Medulla oblongata (tissue), 1 donor: ENCODE results near the gene CAVIN1.
"Not testable (repeated sequence)": the region's sequence is repeated elsewhere in the genome, so short reads cannot be mapped to it uniquely, and the experiment has no call there.

Experiments used
- DNase-seq: peaks from one replicate; pipeline ENCODE4 v3.0.0-alpha.2; 2015; ENCODE audit errors: extremely low spot score

Gene CAVIN1, protein sequence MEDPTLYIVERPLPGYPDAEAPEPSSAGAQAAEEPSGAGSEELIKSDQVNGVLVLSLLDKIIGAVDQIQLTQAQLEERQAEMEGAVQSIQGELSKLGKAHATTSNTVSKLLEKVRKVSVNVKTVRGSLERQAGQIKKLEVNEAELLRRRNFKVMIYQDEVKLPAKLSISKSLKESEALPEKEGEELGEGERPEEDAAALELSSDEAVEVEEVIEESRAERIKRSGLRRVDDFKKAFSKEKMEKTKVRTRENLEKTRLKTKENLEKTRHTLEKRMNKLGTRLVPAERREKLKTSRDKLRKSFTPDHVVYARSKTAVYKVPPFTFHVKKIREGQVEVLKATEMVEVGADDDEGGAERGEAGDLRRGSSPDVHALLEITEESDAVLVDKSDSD

DNA sequence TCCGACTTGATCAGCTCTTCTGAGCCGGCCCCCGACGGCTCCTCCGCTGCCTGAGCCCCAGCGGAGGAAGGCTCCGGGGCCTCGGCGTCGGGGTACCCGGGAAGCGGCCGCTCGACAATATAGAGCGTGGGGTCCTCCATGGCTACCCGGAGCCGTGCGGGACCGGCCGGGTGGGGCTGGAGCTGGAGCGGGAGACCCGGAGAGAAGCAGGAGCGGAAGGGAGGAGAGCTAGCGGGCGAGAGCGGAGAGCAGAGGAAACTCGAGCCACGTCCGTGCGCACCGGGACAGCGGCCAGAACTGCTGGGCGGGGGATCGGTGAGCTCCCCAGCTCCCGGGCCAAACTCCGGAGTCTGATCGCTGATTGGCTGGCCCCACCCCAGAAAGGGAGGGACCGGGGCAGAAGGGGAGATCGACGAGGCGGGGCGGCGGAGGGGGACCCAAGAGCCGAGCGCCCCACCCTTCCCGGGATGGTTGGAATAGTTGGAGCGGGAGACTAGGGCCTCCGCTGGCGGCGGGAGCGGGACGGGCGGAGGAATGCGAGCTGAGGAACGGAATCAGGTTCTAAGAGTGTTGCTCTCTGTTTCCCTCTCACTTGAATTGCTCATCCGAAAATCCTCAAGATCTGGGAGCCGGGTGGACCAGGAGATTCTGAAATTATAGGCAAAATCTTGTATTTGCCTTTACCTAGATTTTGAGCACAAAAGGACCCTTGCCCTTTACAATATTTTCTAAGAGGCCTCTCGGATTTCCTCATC lies at the start of gene CAVIN1:
CAVIN1 (minus strand) TSS at position 299 of the 755 bp plus-strand sequence; CDS start at position 140, 159 bp downstream.
- peak; percentile 91 for DNase-seq

DNA sequence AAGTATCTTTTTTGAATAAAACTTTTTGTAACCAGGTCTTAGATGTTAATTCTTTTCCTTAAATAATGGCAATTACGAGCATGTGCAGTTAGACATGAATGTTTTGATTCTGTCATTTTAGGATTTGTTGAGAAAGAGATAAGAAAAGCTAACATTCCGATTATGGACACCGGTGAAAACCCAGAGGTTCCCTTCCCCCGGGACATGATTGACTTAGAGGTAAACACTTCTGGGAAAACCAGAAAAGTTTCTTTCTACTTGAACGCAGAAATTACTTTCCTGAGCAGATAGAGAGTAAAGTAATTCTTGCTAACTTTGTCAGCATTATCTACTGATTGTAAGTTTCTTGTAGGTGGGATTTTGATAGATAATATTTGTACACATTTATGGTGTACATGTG lies 44.8 kb upstream of the CAVIN1 start:
- DNase-seq, result no peak

DNA sequence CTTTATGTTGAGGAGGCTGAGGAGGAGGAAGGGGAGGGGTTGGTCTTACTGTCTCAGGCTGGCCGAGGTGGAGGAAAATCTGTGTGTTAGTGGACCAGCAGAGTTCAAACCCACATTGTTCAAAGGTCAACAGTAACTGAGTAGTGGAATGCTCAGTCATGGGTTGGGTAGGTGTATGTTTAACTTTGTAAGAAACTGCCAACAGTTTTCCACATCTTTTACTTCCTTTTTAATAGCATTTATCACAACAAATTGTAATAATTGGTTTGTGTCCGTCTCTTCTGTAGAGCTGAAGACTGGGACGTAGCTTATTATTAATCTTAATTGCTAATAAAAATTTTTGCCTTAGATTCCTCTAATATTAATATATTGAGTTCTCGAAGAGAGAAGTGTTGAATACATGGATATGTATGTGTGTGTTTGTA lies 40.9 kb upstream of the CAVIN1 start:
- no peak for DNase-seq

DNA sequence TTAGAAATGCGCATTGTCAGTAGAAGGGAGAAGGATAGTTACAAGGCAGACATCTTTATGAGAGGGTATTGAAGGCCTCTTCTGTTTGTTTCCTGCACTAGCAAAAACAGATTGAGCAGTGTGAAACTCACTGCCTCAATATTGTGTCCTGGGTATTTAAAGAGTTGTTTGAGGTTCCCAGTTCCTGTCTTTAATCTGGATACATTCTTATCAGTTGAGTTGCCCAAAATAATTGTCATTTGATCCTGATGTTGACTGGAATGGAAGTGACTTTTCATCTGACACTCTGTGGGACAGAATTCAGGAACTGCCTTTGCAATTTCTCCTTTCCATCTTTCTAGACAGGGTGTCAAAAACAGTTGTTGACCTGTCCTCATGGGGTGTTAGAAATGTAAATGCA lies 37.3 kb upstream of the CAVIN1 start:
- peak; percentile 47 for DNase-seq

DNA sequence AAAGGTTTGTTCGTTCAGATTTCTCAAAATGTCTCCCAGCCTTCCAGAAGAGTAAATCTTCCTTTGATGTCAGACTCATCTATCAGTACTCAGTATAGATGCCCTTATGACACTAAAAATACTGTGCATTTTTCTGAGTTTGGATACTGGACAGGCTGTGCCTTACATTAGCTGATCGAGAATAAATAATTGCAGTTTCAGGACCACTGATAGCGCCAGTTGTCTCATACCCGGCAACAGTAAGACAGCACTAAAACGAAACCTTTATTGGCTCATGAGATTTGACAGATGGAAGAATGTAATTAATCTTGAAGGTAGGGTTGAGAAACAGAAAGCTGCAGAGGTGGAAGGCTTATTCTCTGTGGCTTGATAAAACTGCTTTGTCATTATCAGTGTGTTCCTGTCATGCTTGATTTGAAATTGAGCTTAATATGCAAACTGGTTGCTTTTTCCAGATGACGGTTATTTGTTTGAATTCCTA lies 36.8 kb upstream of the CAVIN1 start:
- peak; percentile 60 for DNase-seq

DNA sequence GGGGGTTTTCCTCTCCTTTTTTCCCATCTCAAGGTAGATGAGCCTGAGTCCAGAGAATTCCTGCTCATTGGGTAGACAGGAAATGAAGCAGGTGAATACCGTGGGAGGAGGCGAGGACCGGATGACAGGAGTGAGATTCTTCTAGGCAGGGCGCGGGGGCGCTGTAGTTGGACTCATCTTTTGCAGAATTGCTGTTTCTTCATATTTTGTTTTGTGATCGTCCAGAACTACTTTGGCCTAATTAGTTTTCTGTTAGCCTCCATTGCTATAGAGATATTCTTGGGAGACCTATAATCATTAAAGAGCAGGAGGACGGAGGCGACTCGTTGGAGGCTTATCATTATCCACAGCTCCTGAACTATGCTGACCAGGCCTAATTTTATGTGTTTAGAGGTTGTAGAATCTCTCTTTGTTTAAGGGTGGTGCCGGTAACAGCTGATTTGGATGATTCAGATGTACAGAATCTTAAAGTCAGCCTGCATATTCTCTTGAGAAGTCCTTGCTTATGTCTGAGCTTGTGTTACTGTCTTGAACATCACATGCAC lies 36.3 kb upstream of the CAVIN1 start:
- DNase-seq, result peak; percentile 84

DNA sequence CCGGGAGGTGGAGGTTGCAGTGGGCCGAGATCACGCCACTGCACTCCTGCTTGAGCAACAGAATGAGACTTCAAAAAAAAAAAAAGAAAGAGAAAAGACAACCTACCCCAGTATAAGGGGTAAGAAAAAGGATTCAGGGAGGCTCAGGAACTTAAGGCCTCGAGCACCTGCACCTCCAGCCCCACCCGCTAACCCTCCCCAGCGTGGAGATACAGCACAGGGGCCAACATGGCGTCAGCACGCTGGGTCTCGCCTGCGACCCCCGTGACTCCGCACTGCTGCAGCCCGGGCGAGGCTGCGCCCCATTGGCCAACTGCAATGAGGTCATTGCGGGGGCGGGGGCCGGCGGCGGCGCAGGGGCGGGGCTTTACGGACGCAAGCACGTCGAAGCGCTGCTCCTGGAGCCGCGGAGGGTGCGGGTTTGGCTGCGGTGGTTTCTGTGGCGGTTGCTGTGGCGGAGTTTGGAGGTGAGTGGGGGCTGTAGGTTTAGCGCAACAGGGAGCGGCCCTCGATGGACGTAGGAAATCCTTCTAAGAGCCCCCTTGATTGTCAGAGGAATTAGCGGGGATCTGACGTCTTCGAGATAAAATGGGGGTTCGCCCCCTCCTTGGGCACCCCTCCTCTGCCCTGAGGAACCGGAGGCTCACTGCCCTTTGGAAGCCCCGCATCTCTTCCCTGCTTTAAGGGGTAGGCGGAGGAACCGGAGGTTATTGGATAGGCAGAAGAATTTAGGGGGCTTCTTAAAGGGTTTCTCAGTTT lies 35.6 kb upstream of the CAVIN1 start, which contains the start of gene ATP6V0A1:
ATP6V0A1 (plus strand) TSS at position 382 of the 759 bp plus-strand sequence. CDS start 2,017 bp downstream, outside the sequence.
- peak; percentile 92 for DNase-seq

DNA sequence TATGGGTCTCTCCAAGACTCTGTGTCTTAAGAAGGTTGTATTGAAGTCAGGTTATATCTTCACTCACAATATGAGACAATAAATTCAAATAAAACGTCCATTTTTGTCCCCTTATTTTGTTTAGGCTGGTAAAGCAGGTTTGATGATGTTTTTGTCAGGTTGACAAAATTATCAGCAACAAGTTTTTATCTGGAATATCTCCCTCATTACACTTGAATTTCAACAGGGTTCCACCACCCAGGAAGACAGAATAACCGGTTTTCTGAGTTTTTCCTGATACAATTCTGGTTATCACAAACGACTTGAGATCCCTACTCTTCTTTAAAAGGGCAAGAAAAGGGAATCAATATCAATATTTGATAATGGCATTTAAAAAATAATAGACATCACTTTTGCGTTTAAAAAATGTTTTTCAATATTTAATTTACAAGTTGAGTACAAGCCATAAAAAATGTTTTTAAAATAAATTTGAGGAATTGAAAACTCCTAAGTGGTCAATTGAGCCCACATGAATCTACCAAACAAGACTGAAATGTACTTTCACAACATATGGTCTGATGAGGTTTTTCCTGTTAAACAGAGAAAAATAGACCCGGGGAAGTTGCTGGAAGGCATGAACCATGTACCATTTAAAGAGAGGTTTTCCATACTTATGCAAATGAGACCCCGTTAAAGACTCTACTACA lies 34.2 kb upstream of the CAVIN1 start:
- peak; percentile 68 for DNase-seq

DNA sequence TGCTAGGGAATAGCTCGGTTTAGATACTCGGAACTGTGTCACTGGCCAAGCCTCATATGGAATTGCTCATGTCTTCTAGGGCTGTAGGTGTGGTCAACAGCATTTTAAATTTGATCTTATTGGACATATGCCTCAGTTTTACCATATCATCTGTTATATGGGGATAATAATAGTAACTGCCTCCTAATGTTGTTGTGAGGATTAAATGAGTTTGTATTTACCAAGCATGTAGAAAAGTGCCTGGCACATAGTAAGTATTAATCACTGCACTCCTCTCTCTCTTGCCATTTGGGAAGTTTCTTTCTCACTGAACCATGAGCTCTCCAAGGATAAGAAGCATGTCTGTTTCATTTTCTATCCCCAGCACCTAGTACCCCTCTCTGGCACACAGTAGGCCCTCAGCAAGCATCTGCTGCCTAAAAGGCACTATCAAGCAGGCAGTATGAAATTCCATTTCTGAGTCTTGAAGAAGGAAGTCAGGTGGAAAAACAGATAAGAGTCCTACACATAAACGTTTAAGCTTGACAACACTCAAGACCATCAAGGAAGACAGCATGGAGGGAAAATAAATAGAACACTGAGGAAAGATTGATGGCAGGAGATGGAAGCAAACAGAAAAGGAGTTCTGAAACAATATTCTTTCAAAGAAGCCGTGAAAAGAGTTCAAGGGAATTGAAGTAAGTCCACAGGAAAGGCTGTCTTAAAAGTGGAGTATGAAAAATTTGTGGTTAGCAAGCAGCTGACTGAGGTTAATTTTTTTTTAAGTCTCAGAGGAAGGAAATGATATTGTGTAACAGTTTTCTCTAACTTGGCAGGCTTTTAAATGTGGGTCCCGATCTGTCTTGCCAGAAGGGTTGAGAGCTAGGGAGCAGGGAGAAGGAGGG lies 33.4 kb upstream of the CAVIN1 start:
- peak; percentile 79 for DNase-seq

DNA sequence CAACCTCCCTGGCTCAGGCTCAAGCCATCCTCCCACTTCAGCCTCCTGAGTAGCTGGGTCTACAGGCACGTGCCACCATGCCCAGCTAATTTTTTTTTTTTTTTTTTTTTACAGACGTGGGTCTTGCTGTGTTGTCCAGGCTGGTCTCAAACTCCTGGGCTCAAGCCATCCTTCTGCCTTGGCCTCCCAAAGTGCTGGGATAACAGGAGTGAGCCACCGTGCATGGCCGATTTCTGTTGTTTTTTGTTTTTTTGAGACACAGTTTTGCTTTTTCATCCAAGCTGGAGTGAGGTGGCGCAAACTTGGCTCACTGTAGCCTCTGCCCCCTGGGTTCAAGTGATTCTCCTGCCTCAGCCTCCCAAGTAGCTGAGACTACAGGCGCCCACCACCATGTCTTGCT lies 31.9 kb upstream of the CAVIN1 start:
- DNase-seq, result not testable (repeated sequence)

DNA sequence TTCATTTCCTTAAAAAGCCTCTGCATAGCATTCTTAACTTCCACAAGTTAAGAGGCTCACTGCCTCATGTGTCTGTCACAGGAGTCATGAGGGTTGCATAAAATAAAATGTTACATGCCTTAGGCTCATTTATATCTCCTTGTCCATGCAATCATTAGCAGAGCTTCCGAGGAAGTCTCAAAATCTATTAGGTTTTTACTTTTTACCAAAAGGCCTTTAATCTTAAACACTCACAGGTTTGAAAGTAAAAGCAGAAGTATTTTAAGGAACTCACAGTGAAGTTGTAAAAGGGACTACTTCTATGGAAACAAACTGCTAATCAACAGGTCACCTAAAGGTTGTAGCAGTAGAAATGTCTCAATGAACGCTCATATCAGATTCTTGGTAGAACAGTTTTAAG lies 30.4 kb upstream of the CAVIN1 start:
- DNase-seq, result peak; percentile 36

DNA sequence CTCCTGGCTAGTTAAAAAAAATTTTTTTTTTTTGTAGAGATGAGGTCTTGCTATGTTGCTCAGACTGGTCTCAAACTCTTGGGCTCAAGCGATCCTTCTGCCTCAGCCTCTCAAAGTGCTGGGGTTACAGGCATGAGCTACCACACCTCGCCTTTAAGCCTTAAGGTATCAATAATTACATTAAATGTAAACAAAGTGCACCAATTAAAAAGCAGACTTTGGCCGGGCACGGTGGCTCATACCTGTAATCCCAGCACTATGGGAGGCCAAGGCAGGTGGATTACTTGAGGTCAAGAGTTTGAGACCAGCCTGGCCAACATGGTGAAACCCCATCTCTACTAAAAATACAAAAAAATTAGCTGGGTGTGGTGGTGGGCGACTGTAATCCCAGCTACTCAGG lies 28.2 kb upstream of the CAVIN1 start:
- not testable (repeated sequence) for DNase-seq

DNA sequence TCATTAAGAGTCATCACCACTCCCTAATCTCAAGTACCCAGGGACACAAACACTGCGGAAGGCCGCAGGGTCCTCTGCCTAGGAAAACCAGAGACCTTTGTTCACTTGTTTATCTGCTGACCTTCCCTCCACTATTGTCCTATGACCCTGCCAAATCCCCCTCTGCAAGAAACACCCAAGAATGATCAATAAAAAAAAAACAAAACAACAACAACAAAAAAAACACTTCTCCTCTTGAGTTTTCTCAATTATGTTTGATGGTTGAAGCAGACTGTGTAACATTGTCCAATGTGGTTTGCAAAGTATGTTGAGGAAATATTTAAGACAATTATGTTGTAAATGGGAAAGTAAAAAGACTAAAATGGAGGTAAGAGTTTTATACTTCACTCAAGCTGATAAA lies 26.8 kb upstream of the CAVIN1 start:
- not testable (repeated sequence) for DNase-seq

DNA sequence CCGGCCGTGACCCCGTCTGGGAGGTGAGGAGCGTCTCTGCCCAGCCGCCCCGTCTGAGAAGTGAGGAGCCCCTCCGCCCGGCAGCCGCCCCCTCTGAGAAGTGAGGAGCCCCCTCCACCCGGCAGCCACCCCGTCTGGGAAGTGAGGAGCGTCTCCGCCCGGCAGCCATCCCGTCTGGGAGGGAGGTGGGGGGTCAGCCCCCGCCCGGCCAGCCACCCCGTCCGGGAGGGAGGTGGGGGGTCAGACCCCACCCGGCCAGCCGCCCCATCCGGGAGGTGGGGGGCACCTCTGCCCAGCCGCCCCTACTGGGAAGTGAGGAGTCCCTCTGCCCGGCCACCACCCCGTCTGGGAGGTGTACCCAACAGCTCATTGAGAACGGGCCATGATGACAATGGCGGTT lies 26.1 kb upstream of the CAVIN1 start:
- not testable (repeated sequence) for DNase-seq

DNA sequence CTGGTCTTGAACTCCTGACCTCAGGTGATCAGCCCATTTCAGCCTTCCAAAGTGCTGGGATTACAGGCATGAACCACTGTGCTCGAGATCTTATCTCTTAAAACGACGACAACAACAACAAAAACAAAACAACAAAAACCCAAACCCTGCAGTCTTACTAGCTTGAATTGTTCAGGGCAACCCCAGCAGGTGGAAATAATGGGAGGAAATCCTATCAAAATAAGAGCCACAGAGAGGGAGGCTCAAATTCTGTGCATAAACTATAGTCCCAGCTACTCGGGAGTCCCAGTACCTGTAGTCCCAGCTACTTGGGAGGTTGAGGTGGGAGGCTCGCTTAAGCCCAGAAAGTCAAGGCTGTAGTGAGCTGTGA lies 19.1 kb upstream of the CAVIN1 start:
- DNase-seq, result no peak

DNA sequence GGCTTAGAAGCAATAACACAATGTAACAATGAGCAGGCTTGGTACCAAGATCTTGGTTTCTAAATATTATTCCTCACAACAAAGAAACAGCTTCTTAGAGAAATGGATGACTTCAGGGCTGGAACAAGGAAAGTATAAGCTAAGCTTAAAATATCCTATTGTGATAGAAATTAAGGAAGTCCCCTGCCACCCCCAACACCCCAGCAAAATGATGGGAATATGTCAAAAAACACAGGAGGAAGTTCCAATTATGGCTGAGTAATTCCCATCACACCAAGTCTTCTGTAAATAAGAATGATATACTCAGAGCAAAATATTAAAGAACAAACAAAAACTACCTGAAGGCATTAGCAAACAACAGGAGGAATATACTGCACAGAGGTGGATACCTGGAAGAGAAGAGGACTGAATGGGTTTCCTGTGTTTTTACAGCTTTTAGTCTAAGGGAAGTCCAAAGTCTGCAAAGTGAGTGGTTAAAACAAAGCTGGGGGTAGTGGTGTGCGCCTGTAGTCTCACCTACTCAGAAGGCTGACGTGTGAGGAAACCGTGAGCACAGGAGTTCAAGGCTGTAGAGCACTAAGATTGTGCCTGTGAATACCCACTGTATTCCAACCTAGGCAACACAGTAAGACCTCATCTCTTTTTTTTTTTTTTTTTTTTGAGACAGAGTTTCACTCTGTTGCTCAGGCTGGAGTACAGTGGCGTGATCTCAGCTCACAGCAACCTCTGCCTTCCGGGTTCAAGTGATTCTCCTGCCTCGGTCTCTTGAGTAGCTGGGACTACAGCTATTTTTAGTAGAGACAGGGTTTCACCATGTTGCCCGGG lies 18.5 kb upstream of the CAVIN1 start:
- no peak for DNase-seq

DNA sequence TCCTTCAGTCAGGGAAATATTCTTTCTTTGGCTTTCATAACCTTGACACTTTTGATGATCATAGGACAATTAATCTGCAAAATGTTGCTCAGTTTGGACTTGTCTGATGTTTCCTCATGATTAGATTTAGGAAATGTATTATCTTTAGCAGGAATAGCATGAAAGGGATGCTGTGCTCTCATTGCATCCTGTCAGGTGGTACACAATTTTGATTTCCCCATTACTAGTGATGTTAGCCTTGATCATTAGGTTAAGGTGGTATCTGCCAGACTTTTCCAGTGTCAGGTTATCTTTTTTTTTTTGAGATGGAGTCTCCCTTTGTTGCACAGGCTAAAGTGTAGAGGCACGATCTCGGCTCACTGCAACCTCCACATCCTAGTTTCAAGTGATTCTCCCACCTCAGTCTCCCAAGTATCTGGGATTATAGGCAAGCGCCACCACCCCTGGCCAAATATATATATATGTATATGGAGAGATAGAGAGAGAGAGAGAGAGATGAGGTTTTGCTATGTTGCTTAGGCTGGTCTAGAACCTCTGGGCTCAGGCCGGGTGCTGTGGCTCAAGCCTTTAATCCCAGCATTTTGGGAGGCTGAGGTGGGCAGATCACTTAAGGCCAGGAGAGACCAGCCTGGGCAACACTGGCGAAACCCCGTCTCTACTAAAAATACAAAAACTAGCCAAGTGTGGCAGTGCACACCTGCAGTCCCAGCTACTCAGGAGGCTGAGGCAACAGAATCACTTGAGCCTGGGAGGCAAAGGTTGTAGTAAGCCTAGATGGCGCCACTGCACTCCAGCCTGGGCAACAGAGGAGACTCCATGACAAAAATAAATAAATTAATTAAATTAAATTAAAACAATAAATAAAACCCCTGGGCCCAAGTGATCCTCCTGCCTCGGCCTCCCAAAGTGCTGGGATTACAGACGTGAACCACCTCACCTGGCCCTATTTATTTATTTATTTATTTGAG lies 15.8 kb upstream of the CAVIN1 start:
- DNase-seq, result no peak

DNA sequence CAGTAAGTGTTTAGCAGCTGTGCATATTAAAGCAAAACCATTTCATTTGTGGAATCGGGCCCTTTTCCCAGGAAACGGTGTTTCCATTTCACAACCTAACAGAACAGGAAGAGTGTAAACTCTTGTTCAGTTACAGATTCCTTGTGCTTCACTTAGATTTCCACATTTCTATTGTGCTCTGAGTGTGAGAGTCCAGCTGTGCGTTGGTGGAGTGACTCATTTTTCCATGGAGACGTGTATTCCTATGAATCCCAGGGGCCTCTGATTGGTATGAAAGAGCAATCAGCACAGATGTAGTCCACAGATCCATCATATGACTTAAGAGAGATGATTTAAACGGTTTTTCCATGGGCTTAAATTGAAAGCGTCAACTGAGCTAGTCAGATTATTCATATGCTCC lies 13.3 kb upstream of the CAVIN1 start:
- no peak for DNase-seq
